Motor neuron (in vitro differentiated cells): ENCODE measurements around the gene SLC52A1. TPM values are rescaled to one million over a fixed set of nuclear protein-coding genes. Genes with fewer than 3 reads are reported as not detected.
"Not testable (repeated sequence)": the region's sequence is repeated elsewhere in the genome, so short reads cannot be mapped to it uniquely, and the experiment has no call there.

Experiments
- ATAC-seq, 8 experiments: fragments of 200-7000 bp; cut with Tn5 transposase; replicated peaks in 6 of 8; 2 replicates each; pipeline ENCODE4 v1.8.0; 2021; ENCODE audit warnings: mild to moderate bottlenecking in 8 of 8, moderate library complexity in 8 of 8
- H3K27ac ChIP-seq, 2 donors: fragments of 250-450 bp; sonication (Bioruptor Pico); 2 replicates each; pipeline ENCODE4 v1.9.0; 2021; ENCODE audit warnings: antibody characterized with exemption in 2 of 2, mild to moderate bottlenecking in 2 of 2, moderate library complexity in 1 of 2
- H3K4me1 ChIP-seq, 2 donors: fragments of 250-450 bp; sonication (Bioruptor Pico); replicated peaks in 1 of 2; 2 replicates each; pipeline ENCODE4 v1.6.1; 2021; ENCODE audit warnings: antibody characterized with exemption in 2 of 2, mild to moderate bottlenecking in 2 of 2, moderate library complexity in 1 of 2
- H3K4me3 ChIP-seq, 5 donors: fragments of 250-450 bp; sonication (Bioruptor Pico); 2 replicates each; pipeline ENCODE4 v1.9.0; 2021; ENCODE audit warnings: antibody characterized with exemption in 5 of 5, mild to moderate bottlenecking in 5 of 5, moderate library complexity in 4 of 5
- WGBS, 10 experiments: fragments of 450-650 bp; shearing (Covaris generic); methylation state at CpG; one replicate each; pipeline ENCODE4 v1.0.0; 2022; 5-methylcytosine and 5-hydroxymethylcytosine counted together
- in situ Hi-C, 9 experiments: fragments of 400-800 bp; cut with MboI; loops; one replicate each; pipeline ENCODE4 v1.15.0; 2021; ENCODE audit warnings: low sequenced_read_pairs in 9 of 9, low pct_unique_long_range_greater_than_20kb in 2 of 9; ENCODE audit not compliant: unreplicated experiment in 9 of 9
- total RNA-seq, 8 experiments: library from RNA; unstranded; fragments of 300-600 nt; gene quantifications; 2 replicates each; pipeline versions ENCODE4 v1.2.3 to v1.2.4, GENCODE V29; 2022

The SLC52A1 gene
- total RNA-seq, result 1 to 10 TPM in 1 of 8 experiments, under 1 TPM in 7; 0.05 to 1.6 (median 0.38) TPM

- ATAC-seq, result peak in 4 of 8 experiments; percentile 0 to 42 (median 22)
- in situ Hi-C loops, result no loop called here
- no peak within 1 kb of the TSS for H3K4me3 ChIP-seq
- H3K27ac ChIP-seq, result no peak within 1 kb of the TSS
- peaks cover 5 to 6% of the 10 kb centered on the region in 2 donors for H3K4me1 ChIP-seq
- WGBS, 10 experiments, result 0 to 40% (median 11%) methylated on average over 1 to 8 of the region's 24 CpGs; no CpG with 5 or more reads in 7 of the 10 experiments
These were observed at the start of gene SLC52A1 for GRCh38 chr17:5035315-5035714. Gene SLC52A1 (minus strand): TSS chr17:5035426. CDS start chr17:5034606, 820 bp downstream.

- H3K4me3 ChIP-seq, result no peak overlapping the region
- in situ Hi-C loops, result no loop called here
- H3K27ac ChIP-seq, result no peak overlapping the region
- H3K4me1 ChIP-seq, result no peaks in the 10 kb centered on the region
- 43 to 92% (median 62%) methylated on average over 1 to 3 of the region's 3 CpGs; no CpG with 5 or more reads in 3 of the 10 experiments for WGBS, 10 experiments
- no peak for ATAC-seq
These were observed 45.4 kb upstream of the SLC52A1 start for GRCh38 chr17:5080591-5080990.

- in situ Hi-C loops, result no loop called here
- Histone ChIP-seq H3K27ac (peak within 1 kb of the TSS in 1 of 2 donors; percentile 75), H3K4me3 (peak within 1 kb of the TSS in 4 of 5 donors; percentile 29 to 44 (median 33)), H3K4me1 (no peaks in the 10 kb centered on the region)
- 6 to 91% (median 41%) methylated on average over 2 to 35 of the region's 75 CpGs; no CpG with 5 or more reads in 4 of the 10 experiments for WGBS, 10 experiments
- ATAC-seq, result peak; percentile 60 to 98 (median 94)
These were observed 43.1 kb upstream of the SLC52A1 start, which contains the start of gene ZFP3 for GRCh38 chr17:5078106-5079028. Gene ZFP3 (plus strand): TSS chr17:5078467. CDS start chr17:5091505, 13,038 bp downstream.

- Histone ChIP-seq H3K4me1 (no peaks in the 10 kb centered on the region), H3K4me3 (peak overlapping the region in 4 of 5 donors; percentile 29 to 44 (median 33)), H3K27ac (peak overlapping the region in 1 of 2 donors; percentile 75)
- in situ Hi-C loops, result no loop called here
- ATAC-seq, result peak in 1 of 8 experiments; percentile 11
- WGBS, 10 experiments, result 11 to 98% (median 62%) methylated on average over 1 to 10 of the region's 14 CpGs; no CpG with 5 or more reads in 3 of the 10 experiments
These were observed 42.5 kb upstream of the SLC52A1 start for GRCh38 chr17:5077781-5078105.

- H3K4me3 ChIP-seq, ATAC-seq: not testable (repeated sequence)
These were observed 42.0 kb upstream of the SLC52A1 start for GRCh38 chr17:5077275-5077674.

GRCh38 chr17:5075472-5075871 lies 40.2 kb upstream of the SLC52A1 start:
- H3K4me3 ChIP-seq, H3K4me1 ChIP-seq, ATAC-seq, in situ Hi-C loops, H3K27ac ChIP-seq: not testable (repeated sequence)
- 40 to 90% (median 68%) methylated on average over 1 to 4 of the region's 5 CpGs; no CpG with 5 or more reads in 1 of the 10 experiments for WGBS, 10 experiments

More at GRCh38 chr17:5077275-5077674, 42.0 kb upstream of the SLC52A1 start:
- WGBS, 10 experiments, result 90 to 100% (median 98%) methylated on average over 1 to 18 of the region's 24 CpGs; no CpG with 5 or more reads in 1 of the 10 experiments
- H3K27ac ChIP-seq, in situ Hi-C loops, H3K4me1 ChIP-seq: not testable (repeated sequence)

- in situ Hi-C loops, result loop anchor here in 3 of 9 experiments (25.0 kb wide), 2 partner anchors 107 to 157 kb away; partner anchors contain the start of genes CHRNE (in 2 of the 3), ENO3 (in 1 of the 3) and SPAG7 (in 1 of the 3)
- no peaks in the 10 kb centered on the region for H3K4me1 ChIP-seq
- no peak for ATAC-seq
- no peak overlapping the region for H3K4me3 ChIP-seq
- WGBS, 10 experiments, result 28 to 100% (median 82%) methylated on average over 1 to 4 of the region's 4 CpGs; no CpG with 5 or more reads in 1 of the 10 experiments
- H3K27ac ChIP-seq, result no peak overlapping the region
These were observed 34.5 kb upstream of the SLC52A1 start for GRCh38 chr17:5069724-5070123.

- in situ Hi-C loops, result loop anchor here in 3 of 9 experiments (25.0 kb wide), 2 partner anchors 106 to 156 kb away; partner anchors contain the start of genes CHRNE (in 2 of the 3), ENO3 (in 1 of the 3) and SPAG7 (in 1 of the 3)
- Histone ChIP-seq H3K4me1 (no peaks in the 10 kb centered on the region), H3K4me3 (no peak overlapping the region), H3K27ac (no peak overlapping the region)
- 60 to 100% (median 86%) methylated on average over 1 to 3 of the region's 3 CpGs; no CpG with 5 or more reads in 4 of the 10 experiments for WGBS, 10 experiments
- no peak for ATAC-seq
These were observed 33.0 kb upstream of the SLC52A1 start for GRCh38 chr17:5068236-5068635.

- Histone ChIP-seq H3K4me1 (no peaks in the 10 kb centered on the region), H3K27ac (no peak overlapping the region), H3K4me3 (no peak overlapping the region)
- ATAC-seq, result no peak
- in situ Hi-C loops, result loop anchor here in 3 of 9 experiments (25.0 kb wide), 2 partner anchors 103 to 153 kb away; partner anchors contain the start of genes CHRNE (in 2 of the 3), ENO3 (in 1 of the 3) and SPAG7 (in 1 of the 3)
- WGBS, 10 experiments, result 60 to 100% (median 86%) methylated on average over 1 of the region's 1 CpG; no CpG with 5 or more reads in 3 of the 10 experiments
These were observed 30.1 kb upstream of the SLC52A1 start for GRCh38 chr17:5065227-5065744.

GRCh38 chr17:5055543-5055942 lies 20.3 kb upstream of the SLC52A1 start:
- Histone ChIP-seq H3K4me3 (no peak overlapping the region), H3K27ac (no peak overlapping the region), H3K4me1 (no peaks in the 10 kb centered on the region)
- in situ Hi-C loops, result loop anchor here in 3 of 9 experiments (25.0 kb wide), 2 partner anchors 93 to 143 kb away; partner anchors contain the start of genes CHRNE (in 2 of the 3), ENO3 (in 1 of the 3) and SPAG7 (in 1 of the 3)
- 69 to 100% (median 79%) methylated on average over 1 to 9 of the region's 10 CpGs; no CpG with 5 or more reads in 3 of the 10 experiments for WGBS, 10 experiments
- no peak for ATAC-seq

GRCh38 chr17:5050278-5050677 lies 15.1 kb upstream of the SLC52A1 start:
- Histone ChIP-seq H3K27ac (no peak overlapping the region), H3K4me3 (no peak overlapping the region), H3K4me1 (peaks cover 0 to 10% of the 10 kb centered on the region in 2 donors)
- in situ Hi-C loops, result loop anchor here in 3 of 9 experiments (25.0 kb wide), 2 partner anchors 88 to 138 kb away; partner anchors contain the start of genes CHRNE (in 2 of the 3), ENO3 (in 1 of the 3) and SPAG7 (in 1 of the 3)
- ATAC-seq, result peak in 4 of 8 experiments; percentile 38 to 96 (median 72)
- 0 to 70% (median 43%) methylated on average over 1 to 9 of the region's 9 CpGs; no CpG with 5 or more reads in 1 of the 10 experiments for WGBS, 10 experiments

GRCh38 chr17:5049314-5049841 lies 14.2 kb upstream of the SLC52A1 start:
- in situ Hi-C loops, result no loop called here
- peak in 1 of 8 experiments; percentile 18 for ATAC-seq
- H3K4me1 ChIP-seq, result peaks cover 0 to 10% of the 10 kb centered on the region in 2 donors
- H3K4me3 ChIP-seq, result no peak overlapping the region
- no peak overlapping the region for H3K27ac ChIP-seq
- 29 to 100% (median 80%) methylated on average over 1 to 5 of the region's 5 CpGs; no CpG with 5 or more reads in 3 of the 10 experiments for WGBS, 10 experiments
